ENCODE measurements around the gene ZNF497.
A peak's percentile ranks its signal among the peaks of the same experiment; 100 is the strongest.

Gene ZNF497

GRCh38 chr19:58346961-58347929 lies 15.3 kb downstream of the ZNF497 start:
- peak overlapping the region; percentile 78 for H3K9ac ChIP-seq (ENCODE audit: low read depth, low read length, poor library complexity, severe bottlenecking)
- no peaks in the 10 kb centered on the region for H3F3A ChIP-seq (ENCODE audit: low read depth)
- H3K9me2 ChIP-seq (replicated peaks; ENCODE audit: low read depth, low read length): no peaks in the 10 kb centered on the region
- peak overlapping the region; percentile 95 for H3K4me3 ChIP-seq (ENCODE audit: low read length, poor library complexity, severe bottlenecking)
- H2AFZ ChIP-seq (ENCODE audit: low read length): peak overlapping the region; percentile 99
- H4K20me1 ChIP-seq (ENCODE audit: insufficient read depth, low read length, poor library complexity, severe bottlenecking): no peaks in the 10 kb centered on the region
- H3K79me2 ChIP-seq (ENCODE audit: insufficient read depth, low read length): peaks cover 25% of the 10 kb centered on the region
- peaks cover 27% of the 10 kb centered on the region for H3K4me1 ChIP-seq (ENCODE audit: insufficient read depth, low read length, poor library complexity, severe bottlenecking)
- H3K27me3 ChIP-seq (ENCODE audit: insufficient read depth, low read length, poor library complexity, severe bottlenecking): no peaks in the 10 kb centered on the region
- TF ChIP-seq CTCF (conservative IDR thresholded peaks at IDR 0.05; ENCODE audit: low read length): no peak
- no peak for TF ChIP-seq EZH2phosphoT487 (IDR thresholded peaks at IDR 0.05; ENCODE audit: borderline replicate concordance)
- H3K36me3 ChIP-seq (ENCODE audit: insufficient read depth, low read length): no peaks in the 10 kb centered on the region
- H3K4me2 ChIP-seq (ENCODE audit: low read depth, low read length, poor library complexity, severe bottlenecking): peak overlapping the region; percentile 84
- no peaks in the 10 kb centered on the region for H3K9me3 ChIP-seq (ENCODE audit: insufficient read depth, low read depth, low read length)

DNA sequence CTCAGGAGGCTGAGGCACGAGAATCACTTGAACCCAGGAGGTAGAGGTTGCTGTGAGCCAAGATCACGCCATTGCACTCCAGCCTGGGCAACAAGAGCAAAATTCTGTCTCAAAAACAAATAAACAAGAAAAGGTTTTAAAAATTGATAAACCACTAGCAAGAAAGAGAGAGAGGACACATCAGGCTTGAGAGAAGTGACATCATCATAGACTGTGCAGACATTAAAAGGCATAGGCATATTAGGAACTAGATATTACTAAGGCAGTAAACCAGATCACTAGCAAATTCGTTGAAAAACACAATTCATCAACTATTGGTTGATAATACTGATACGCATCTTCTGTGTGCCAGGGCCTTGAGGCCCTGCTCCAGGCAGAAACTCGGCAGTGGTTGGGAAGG lies 17.0 kb downstream of the ZNF497 start:
- Histone ChIP-seq H3K27me3 (ENCODE audit: insufficient read depth, low read length, poor library complexity, severe bottlenecking) (no peaks in the 10 kb centered on the region), H3K4me1 (ENCODE audit: insufficient read depth, low read length, poor library complexity, severe bottlenecking) (peaks cover 32% of the 10 kb centered on the region), H3K36me3 (ENCODE audit: insufficient read depth, low read length) (no peaks in the 10 kb centered on the region), H3K4me3 (ENCODE audit: low read length, poor library complexity, severe bottlenecking) (peak overlapping the region; percentile 95), H3K9me2 (replicated peaks; ENCODE audit: low read depth, low read length) (no peaks in the 10 kb centered on the region), H3K4me2 (ENCODE audit: low read depth, low read length, poor library complexity, severe bottlenecking) (peak overlapping the region; percentile 84), H2AFZ (ENCODE audit: low read length) (no peak overlapping the region), H3K9me3 (ENCODE audit: insufficient read depth, low read depth, low read length) (no peaks in the 10 kb centered on the region), H3F3A (ENCODE audit: low read depth) (no peaks in the 10 kb centered on the region), H3K79me2 (ENCODE audit: insufficient read depth, low read length) (peaks cover 25% of the 10 kb centered on the region), H4K20me1 (ENCODE audit: insufficient read depth, low read length, poor library complexity, severe bottlenecking) (no peaks in the 10 kb centered on the region), H3K9ac (ENCODE audit: low read depth, low read length, poor library complexity, severe bottlenecking) (no peak overlapping the region)
- TF ChIP-seq EZH2phosphoT487 (IDR thresholded peaks at IDR 0.05; ENCODE audit: borderline replicate concordance): no peak
- TF ChIP-seq CTCF (conservative IDR thresholded peaks at IDR 0.05; ENCODE audit: low read length): no peak

DNA sequence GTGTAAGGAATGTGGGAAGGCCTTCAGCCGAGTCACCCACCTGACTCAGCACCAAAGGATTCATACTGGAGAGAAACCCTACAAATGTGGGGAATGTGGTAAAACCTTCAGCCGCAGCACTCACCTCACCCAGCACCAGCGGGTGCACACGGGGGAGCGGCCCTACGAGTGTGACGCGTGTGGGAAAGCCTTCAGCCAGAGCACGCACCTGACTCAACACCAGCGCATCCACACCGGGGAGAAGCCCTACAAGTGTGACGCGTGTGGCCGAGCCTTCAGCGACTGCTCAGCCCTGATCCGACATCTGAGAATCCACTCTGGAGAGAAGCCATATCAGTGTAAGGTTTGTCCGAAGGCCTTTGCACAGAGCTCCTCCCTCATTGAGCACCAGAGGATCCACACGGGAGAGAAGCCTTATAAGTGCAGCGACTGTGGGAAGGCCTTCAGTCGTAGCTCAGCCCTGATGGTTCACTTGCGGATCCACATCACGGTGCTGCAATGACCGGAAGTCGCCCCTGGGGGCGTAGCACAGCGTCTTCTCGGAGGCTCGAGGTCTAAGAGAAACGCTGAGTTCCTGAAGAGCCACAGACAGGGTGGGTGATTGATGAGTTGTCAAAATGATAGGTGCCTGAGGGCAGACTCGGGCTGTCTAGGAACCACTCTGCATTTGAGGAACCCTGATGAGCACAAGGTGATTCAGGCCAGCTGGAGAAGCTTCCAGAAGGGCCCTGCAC lies 23.6 kb downstream of the ZNF497 start:
- no peak overlapping the region for H3K9ac ChIP-seq (ENCODE audit: low read depth, low read length, poor library complexity, severe bottlenecking)
- no peaks in the 10 kb centered on the region for H3K9me2 ChIP-seq (replicated peaks; ENCODE audit: low read depth, low read length)
- peak overlapping the region; percentile 52 for H3K4me2 ChIP-seq (ENCODE audit: low read depth, low read length, poor library complexity, severe bottlenecking)
- H3K9me3 ChIP-seq (ENCODE audit: insufficient read depth, low read depth, low read length): no peaks in the 10 kb centered on the region
- no peaks in the 10 kb centered on the region for H3K79me2 ChIP-seq (ENCODE audit: insufficient read depth, low read length)
- H2AFZ ChIP-seq (ENCODE audit: low read length): no peak overlapping the region
- no peaks in the 10 kb centered on the region for H3K27me3 ChIP-seq (ENCODE audit: insufficient read depth, low read length, poor library complexity, severe bottlenecking)
- H3K36me3 ChIP-seq (ENCODE audit: insufficient read depth, low read length): no peaks in the 10 kb centered on the region
- no peaks in the 10 kb centered on the region for H4K20me1 ChIP-seq (ENCODE audit: insufficient read depth, low read length, poor library complexity, severe bottlenecking)
- H3K4me3 ChIP-seq (ENCODE audit: low read length, poor library complexity, severe bottlenecking): peak overlapping the region; percentile 0
- no peaks in the 10 kb centered on the region for H3F3A ChIP-seq (ENCODE audit: low read depth)
- H3K4me1 ChIP-seq (ENCODE audit: insufficient read depth, low read length, poor library complexity, severe bottlenecking): peaks cover 20% of the 10 kb centered on the region
- TF ChIP-seq EZH2phosphoT487 (IDR thresholded peaks at IDR 0.05; ENCODE audit: borderline replicate concordance) (no peak), CTCF (conservative IDR thresholded peaks at IDR 0.05; ENCODE audit: low read length) (peak; percentile 50)
